ENCODE results near the gene RBM4B. TPM values are rescaled to one million over a fixed set of nuclear protein-coding genes. Genes with fewer than 3 reads are reported as not detected.

The RBM4B gene
- total and polyA plus RNA-seq, 2 donors from 2014 or later = 18.2 to 20.8 TPM

GRCh38 chr11:66628061-66628603 lies 49.6 kb downstream of the RBM4B start:
- H3K4me3 ChIP-seq (ENCODE audit: low read length in 3 of 3) = no peak overlapping the region
- no peaks in the 10 kb centered on the region for H3K27me3 ChIP-seq (ENCODE audit: control insufficient read depth, insufficient read depth, low read length)
- no peak overlapping the region for H3K9ac ChIP-seq (ENCODE audit: low read length in 3 of 3)
- peaks cover 9 to 66% (median 41%) of the 10 kb centered on the region in 3 donors for H3K36me3 ChIP-seq (ENCODE audit: control insufficient read depth in 2 of 3, insufficient read depth in 3 of 3, low read length in 3 of 3)
- TF ChIP-seq CTCF (IDR thresholded peaks at IDR 0.05; ENCODE audit: borderline replicate concordance, extremely low read depth, insufficient read depth) = no peak
- H3K27ac ChIP-seq (ENCODE audit: low read depth in 2 of 2, low read length in 2 of 2) = no peak overlapping the region
- DNase-seq = no peak
- peaks cover 0 to 3% (median 0%) of the 10 kb centered on the region in 3 donors for H3K4me1 ChIP-seq (ENCODE audit: control insufficient read depth in 2 of 3, insufficient read depth in 2 of 3, low read depth in 1 of 3, low read length in 3 of 3)
- no peaks in the 10 kb centered on the region for H3K9me3 ChIP-seq (ENCODE audit: control insufficient read depth in 2 of 3, insufficient read depth in 1 of 3, low read length in 3 of 3)
- FAIRE-seq = no peak
- intact Hi-C loops (cut with DNase I) = no loop called here

GRCh38 chr11:66626926-66627325 lies 50.8 kb downstream of the RBM4B start:
- Histone ChIP-seq H3K4me1 (ENCODE audit: control insufficient read depth in 2 of 3, insufficient read depth in 2 of 3, low read depth in 1 of 3, low read length in 3 of 3) (peaks cover 0 to 12% (median 0%) of the 10 kb centered on the region in 3 donors), H3K27ac (ENCODE audit: low read depth in 2 of 2, low read length in 2 of 2) (no peak overlapping the region), H3K9me3 (ENCODE audit: control insufficient read depth in 2 of 3, insufficient read depth in 1 of 3, low read length in 3 of 3) (no peaks in the 10 kb centered on the region), H3K4me3 (ENCODE audit: low read length in 3 of 3) (no peak overlapping the region), H3K27me3 (ENCODE audit: control insufficient read depth, insufficient read depth, low read length) (no peaks in the 10 kb centered on the region), H3K36me3 (ENCODE audit: control insufficient read depth in 2 of 3, insufficient read depth in 3 of 3, low read length in 3 of 3) (peaks cover 9 to 66% (median 41%) of the 10 kb centered on the region in 3 donors), H3K9ac (ENCODE audit: low read length in 3 of 3) (no peak overlapping the region)
- no peak for TF ChIP-seq CTCF (IDR thresholded peaks at IDR 0.05; ENCODE audit: borderline replicate concordance, extremely low read depth, insufficient read depth)
- DNase-seq (no peak), FAIRE-seq (no peak)
- intact Hi-C loops (cut with DNase I) = no loop called here

- no peak overlapping the region for H3K9ac ChIP-seq (ENCODE audit: low read length in 3 of 3)
- intact Hi-C loops (cut with DNase I) = no loop called here
- H3K36me3 ChIP-seq (ENCODE audit: control insufficient read depth in 2 of 3, insufficient read depth in 3 of 3, low read length in 3 of 3) = peaks cover 9 to 68% (median 39%) of the 10 kb centered on the region in 3 donors
- H3K27me3 ChIP-seq (ENCODE audit: control insufficient read depth, insufficient read depth, low read length) = no peaks in the 10 kb centered on the region
- H3K9me3 ChIP-seq (ENCODE audit: control insufficient read depth in 2 of 3, insufficient read depth in 1 of 3, low read length in 3 of 3) = no peaks in the 10 kb centered on the region
- H3K4me1 ChIP-seq (ENCODE audit: control insufficient read depth in 2 of 3, insufficient read depth in 2 of 3, low read depth in 1 of 3, low read length in 3 of 3) = peaks cover 0 to 12% (median 0%) of the 10 kb centered on the region in 3 donors
- no peak overlapping the region for H3K27ac ChIP-seq (ENCODE audit: low read depth in 2 of 2, low read length in 2 of 2)
- H3K4me3 ChIP-seq (ENCODE audit: low read length in 3 of 3) = no peak overlapping the region
- DNase-seq = no peak
- no peak for FAIRE-seq
- TF ChIP-seq CTCF (IDR thresholded peaks at IDR 0.05; ENCODE audit: borderline replicate concordance, extremely low read depth, insufficient read depth) = no peak
These were observed 51.3 kb downstream of the RBM4B start for GRCh38 chr11:66626382-66626781.

- Histone ChIP-seq H3K9me3 (ENCODE audit: control insufficient read depth in 2 of 3, insufficient read depth in 1 of 3, low read length in 3 of 3) (no peaks in the 10 kb centered on the region), H3K27me3 (ENCODE audit: control insufficient read depth, insufficient read depth, low read length) (no peaks in the 10 kb centered on the region), H3K9ac (ENCODE audit: low read length in 3 of 3) (no peak overlapping the region), H3K4me3 (ENCODE audit: low read length in 3 of 3) (no peak overlapping the region), H3K36me3 (ENCODE audit: control insufficient read depth in 2 of 3, insufficient read depth in 3 of 3, low read length in 3 of 3) (peaks cover 9 to 69% (median 39%) of the 10 kb centered on the region in 3 donors), H3K4me1 (ENCODE audit: control insufficient read depth in 2 of 3, insufficient read depth in 2 of 3, low read depth in 1 of 3, low read length in 3 of 3) (peaks cover 0 to 12% (median 0%) of the 10 kb centered on the region in 3 donors), H3K27ac (ENCODE audit: low read depth in 2 of 2, low read length in 2 of 2) (no peak overlapping the region)
- no peak for TF ChIP-seq CTCF (IDR thresholded peaks at IDR 0.05; ENCODE audit: borderline replicate concordance, extremely low read depth, insufficient read depth)
- intact Hi-C loops (cut with DNase I) = no loop called here
- no peak for DNase-seq
- no peak for FAIRE-seq
These were observed 51.9 kb downstream of the RBM4B start for GRCh38 chr11:66625752-66626149.

Measured in kidney (tissue), 14 donors.